DMS114 treated with DMSO at 0.1 percent for 48 hours (cell line): ENCODE data around the gene DNER.
A peak's percentile ranks its signal among the peaks of the same experiment; 100 is the strongest.
"Not testable (repeated sequence)": the region's sequence is repeated elsewhere in the genome, so short reads cannot be mapped to it uniquely, and the experiment has no call there.

ENCODE experiments used
- DNase-seq: peaks from one replicate; lab custom pipeline; 2025; ENCODE audit not compliant: unreplicated experiment; lab: John Stamatoyannopoulos, UW

The DNER gene

GRCh38 chr2:229622495-229623355 is 91.6 kb downstream of the DNER start:
- no peak for DNase-seq

- no peak for DNase-seq
Measured at GRCh38 chr2:229620759-229621158, 93.6 kb downstream of the DNER start.

GRCh38 chr2:229620289-229620688 is 94.1 kb downstream of the DNER start:
- DNase-seq = no peak

GRCh38 chr2:229616433-229616832 is 97.9 kb downstream of the DNER start:
- DNase-seq = no peak

GRCh38 chr2:229614021-229614420 is 100.3 kb downstream of the DNER start:
- DNase-seq = not testable (repeated sequence)

GRCh38 chr2:229612384-229612971 is 101.9 kb downstream of the DNER start:
- no peak for DNase-seq

GRCh38 chr2:229611360-229611759 is 103.0 kb downstream of the DNER start:
- DNase-seq = no peak

GRCh38 chr2:229610872-229611271 is 103.5 kb downstream of the DNER start:
- no peak for DNase-seq

- DNase-seq = no peak
Measured at GRCh38 chr2:229610333-229610732, 104.0 kb downstream of the DNER start.

- no peak for DNase-seq
Measured at GRCh38 chr2:229601936-229602335, 112.4 kb downstream of the DNER start.

- no peak for DNase-seq
Measured at GRCh38 chr2:229601396-229601795, 113.0 kb downstream of the DNER start.

GRCh38 chr2:229598227-229598626 is 116.1 kb downstream of the DNER start:
- no peak for DNase-seq

- DNase-seq = no peak
Measured at GRCh38 chr2:229596796-229597195, 117.6 kb downstream of the DNER start.

GRCh38 chr2:229591611-229592010 is 122.7 kb downstream of the DNER start:
- DNase-seq = no peak

GRCh38 chr2:229586746-229587705 is 127.3 kb downstream of the DNER start:
- peak; percentile 60 for DNase-seq

- no peak for DNase-seq
Measured at GRCh38 chr2:229586012-229586411, 128.3 kb downstream of the DNER start.

- no peak for DNase-seq
Measured at GRCh38 chr2:229582151-229582550, 132.2 kb downstream of the DNER start.

GRCh38 chr2:229578052-229578846 is 136.1 kb downstream of the DNER start:
- DNase-seq = no peak

GRCh38 chr2:229575569-229576315 is 138.6 kb downstream of the DNER start:
- DNase-seq = no peak
